Central memory CD4-positive, alpha-beta T cell (primary cell): ENCODE results near the gene PSPN.
"Not testable (repeated sequence)": the region's sequence is repeated elsewhere in the genome, so short reads cannot be mapped to it uniquely, and the experiment has no call there.

Source experiments
- DNase-seq: peaks from one replicate; pipeline ENCODE4 v3.0.0; 2022

Gene PSPN

GRCh38 chr19:6402837-6403608 is 27.3 kb upstream of the PSPN start:
- no peak for DNase-seq

- DNase-seq: no peak
Observed at GRCh38 chr19:6402058-6402457, 26.3 kb upstream of the PSPN start.

GRCh38 chr19:6400062-6400944 is 24.6 kb upstream of the PSPN start:
- DNase-seq: not testable (repeated sequence)

- DNase-seq: no peak
Observed at GRCh38 chr19:6396305-6396704, 20.6 kb upstream of the PSPN start.

- no peak for DNase-seq
Observed at GRCh38 chr19:6394831-6395230, 19.1 kb upstream of the PSPN start.

GRCh38 chr19:6393983-6394412 is 18.3 kb upstream of the PSPN start:
- DNase-seq: no peak

- DNase-seq: peak; percentile 94
Observed at GRCh38 chr19:6393074-6393982, 17.6 kb upstream of the PSPN start, which contains the start of gene GTF2F1. TSS of gene GTF2F1 (minus strand) at chr19:6393164. CDS start at chr19:6392995, 169 bp downstream.

- DNase-seq: no peak
Observed at GRCh38 chr19:6392221-6393073, 16.7 kb upstream of the PSPN start.

- no peak for DNase-seq
Observed at GRCh38 chr19:6387372-6387771, 11.6 kb upstream of the PSPN start.

- DNase-seq: no peak
Observed at GRCh38 chr19:6384381-6384780, 8.6 kb upstream of the PSPN start.

- no peak for DNase-seq
Observed at GRCh38 chr19:6383188-6383587, 7.5 kb upstream of the PSPN start.

- no peak for DNase-seq
Observed at GRCh38 chr19:6381030-6381750, 5.5 kb upstream of the PSPN start.

- DNase-seq: no peak
Observed at GRCh38 chr19:6379744-6380143, 4.0 kb upstream of the PSPN start.

GRCh38 chr19:6378486-6378885 is 2.8 kb upstream of the PSPN start:
- no peak for DNase-seq

GRCh38 chr19:6378041-6378440 is 2.3 kb upstream of the PSPN start:
- DNase-seq: no peak

GRCh38 chr19:6376512-6377190 is 918 bp upstream of the PSPN start:
- DNase-seq: no peak

- no peak for DNase-seq
Observed at GRCh38 chr19:6374711-6375410, 872 bp downstream of the PSPN start.

- DNase-seq: no peak
Observed at GRCh38 chr19:6374161-6374709, 1.5 kb downstream of the PSPN start.

GRCh38 chr19:6373813-6374108 is 2.0 kb downstream of the PSPN start:
- DNase-seq: no peak
